GM12873 (cell line): ENCODE measurements around the gene PCP4.

Experiments used
- TF ChIP-seq, protein P1 (sequence below): IDR thresholded peaks from 2 replicates; pipeline ENCODE4 v1.5.1; 2012; ENCODE audit warnings: low read depth, mild to moderate bottlenecking, moderate library complexity, low read length, control low read depth; ENCODE audit not compliant: insufficient read depth; ENCODE audit errors: missing control alignments

The PCP4 gene

DNA sequence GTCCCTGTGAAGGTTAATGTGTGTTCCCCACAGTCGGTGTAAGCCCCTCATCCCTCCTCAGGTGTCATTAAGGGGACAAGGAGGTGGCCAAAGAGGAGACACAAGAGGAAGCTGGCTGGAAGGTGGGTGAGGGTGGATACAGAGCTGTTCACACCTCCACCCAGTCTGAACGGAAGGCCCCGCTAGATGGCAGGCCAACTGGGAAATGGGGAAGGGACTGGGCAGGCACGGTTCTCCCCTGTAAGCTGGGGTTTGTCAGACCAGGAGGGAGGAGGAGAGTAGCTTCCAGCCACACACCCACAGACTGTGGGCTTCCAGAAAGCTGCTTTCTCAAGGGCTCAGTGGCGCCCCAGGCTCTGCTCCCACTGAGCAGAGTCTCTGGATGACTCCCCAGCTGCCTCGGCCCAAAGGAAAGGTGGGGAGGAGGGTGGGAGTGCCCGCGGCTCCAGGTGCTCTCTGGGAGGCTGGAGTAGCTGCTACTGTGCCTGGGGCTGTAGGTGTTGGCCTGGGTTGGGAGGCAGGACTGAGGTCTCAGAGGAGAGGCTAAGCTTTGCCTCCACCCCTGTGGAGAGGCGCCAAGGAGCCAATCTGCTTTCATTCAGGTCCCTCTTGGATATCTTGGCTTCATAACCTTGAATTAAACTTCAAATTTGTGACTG lies 41.2 kb downstream of the PCP4 start:
- TF ChIP-seq, protein P1, sequence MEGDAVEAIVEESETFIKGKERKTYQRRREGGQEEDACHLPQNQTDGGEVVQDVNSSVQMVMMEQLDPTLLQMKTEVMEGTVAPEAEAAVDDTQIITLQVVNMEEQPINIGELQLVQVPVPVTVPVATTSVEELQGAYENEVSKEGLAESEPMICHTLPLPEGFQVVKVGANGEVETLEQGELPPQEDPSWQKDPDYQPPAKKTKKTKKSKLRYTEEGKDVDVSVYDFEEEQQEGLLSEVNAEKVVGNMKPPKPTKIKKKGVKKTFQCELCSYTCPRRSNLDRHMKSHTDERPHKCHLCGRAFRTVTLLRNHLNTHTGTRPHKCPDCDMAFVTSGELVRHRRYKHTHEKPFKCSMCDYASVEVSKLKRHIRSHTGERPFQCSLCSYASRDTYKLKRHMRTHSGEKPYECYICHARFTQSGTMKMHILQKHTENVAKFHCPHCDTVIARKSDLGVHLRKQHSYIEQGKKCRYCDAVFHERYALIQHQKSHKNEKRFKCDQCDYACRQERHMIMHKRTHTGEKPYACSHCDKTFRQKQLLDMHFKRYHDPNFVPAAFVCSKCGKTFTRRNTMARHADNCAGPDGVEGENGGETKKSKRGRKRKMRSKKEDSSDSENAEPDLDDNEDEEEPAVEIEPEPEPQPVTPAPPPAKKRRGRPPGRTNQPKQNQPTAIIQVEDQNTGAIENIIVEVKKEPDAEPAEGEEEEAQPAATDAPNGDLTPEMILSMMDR, result no peak

DNA sequence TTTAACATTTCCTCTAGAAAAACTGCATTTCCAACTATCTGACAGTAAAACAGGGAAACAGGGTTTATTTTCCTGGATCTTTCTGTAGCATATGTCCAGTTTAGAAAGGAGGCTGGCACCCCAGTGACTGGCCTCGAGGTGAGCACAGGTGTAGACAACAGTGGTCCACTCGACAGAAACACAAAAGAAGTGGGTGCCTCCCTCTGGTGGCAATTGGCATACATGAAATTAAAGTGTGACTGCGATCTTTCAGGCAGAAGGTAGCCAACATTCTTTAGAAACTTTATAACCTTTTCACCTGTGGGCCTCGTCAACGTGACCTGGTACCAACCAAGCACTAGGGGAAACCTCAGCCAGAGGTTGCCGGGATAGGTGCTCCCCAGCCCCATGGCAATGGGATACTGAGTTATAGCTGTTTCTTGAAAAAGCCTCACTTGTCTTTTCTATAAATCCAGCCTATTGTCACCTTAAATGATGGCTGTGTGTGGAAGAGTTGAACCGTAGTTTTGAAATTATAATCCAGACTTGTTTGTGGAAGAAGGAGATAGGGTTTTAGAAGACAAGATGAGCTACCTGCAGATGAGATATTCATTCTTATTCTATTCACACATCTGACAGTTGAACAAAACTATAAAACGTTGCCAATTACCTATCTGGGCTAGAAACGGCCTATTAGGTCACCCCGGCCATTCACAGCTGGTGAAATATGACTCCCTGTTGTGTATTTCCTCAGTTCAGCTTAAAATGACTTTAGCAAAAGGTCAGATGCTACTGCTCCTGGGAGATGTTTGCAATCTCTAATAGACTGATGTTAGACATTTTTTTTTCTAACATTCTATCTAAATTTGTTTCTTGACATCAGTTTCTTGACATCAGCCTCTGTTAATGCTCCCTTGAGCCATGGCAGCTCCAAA lies 44.3 kb downstream of the PCP4 start:
- TF ChIP-seq, protein P1, result no peak

DNA sequence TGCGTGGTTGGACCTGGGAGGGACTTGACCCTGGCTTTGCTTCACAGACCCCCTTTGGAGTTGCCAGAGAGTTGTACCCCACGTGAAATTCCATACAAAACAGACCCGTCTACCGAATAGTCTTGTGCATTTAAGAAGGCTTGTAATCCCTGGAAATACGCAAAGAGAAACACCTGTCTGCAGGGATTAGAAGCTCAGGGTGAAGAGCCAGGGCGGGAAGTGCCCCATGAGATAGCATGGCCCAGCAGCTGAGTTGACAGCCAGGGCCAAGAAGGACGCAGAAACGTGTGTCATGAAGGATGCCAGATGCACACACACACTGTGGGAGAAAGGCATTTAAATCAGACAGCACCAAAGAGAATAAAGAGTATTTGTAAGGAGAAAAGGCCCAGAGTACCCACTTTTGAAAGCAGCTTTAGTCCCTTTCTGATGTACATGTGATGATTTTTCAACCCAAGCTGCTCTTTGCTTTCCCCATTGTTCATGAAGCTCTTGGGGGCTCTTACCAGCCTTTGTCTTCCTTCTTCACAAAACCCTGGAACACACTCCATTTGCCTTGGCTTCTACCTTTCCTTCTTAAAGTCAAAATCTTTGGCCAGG lies 46.6 kb downstream of the PCP4 start:
- TF ChIP-seq, protein P1, result no peak

DNA sequence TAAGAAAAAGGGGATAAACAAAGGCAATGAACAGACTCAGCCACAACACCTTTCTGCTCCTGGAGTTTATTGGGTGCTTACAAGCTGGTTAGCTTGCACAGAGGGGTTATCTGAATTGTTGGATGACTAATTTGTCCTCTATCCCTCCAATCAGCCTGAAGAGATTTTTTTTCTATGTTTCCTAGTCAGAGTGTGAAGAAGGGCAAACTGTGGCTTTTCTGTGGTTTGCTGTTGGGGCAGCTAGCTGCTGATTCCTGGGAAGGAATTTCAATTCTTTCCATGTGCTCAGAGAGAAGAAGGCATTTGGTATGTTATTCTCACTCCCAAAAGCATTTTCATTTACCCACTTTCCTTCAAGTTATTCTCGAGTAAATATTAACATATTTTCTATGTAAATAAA lies 48.6 kb downstream of the PCP4 start:
- TF ChIP-seq, protein P1, result no peak

DNA sequence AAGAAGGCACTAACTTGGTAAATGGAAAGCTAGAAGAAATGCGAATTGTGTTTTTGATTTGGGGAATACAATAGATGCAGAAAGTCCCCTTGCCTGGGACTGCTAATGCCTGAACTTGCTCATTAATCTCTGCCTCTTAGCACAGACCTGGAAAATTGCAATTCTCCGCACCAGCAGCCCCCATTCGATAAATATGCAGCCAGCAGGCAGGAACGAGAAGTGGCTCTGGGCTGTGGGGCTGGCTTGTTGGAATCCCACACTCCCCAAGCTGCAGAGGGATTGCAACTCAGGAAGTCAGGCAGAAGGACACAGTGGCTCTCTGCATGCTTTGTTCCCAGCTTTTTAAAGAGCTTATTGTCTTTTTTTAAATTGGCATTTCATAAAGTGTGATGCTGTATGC lies 51.3 kb downstream of the PCP4 start:
- TF ChIP-seq, protein P1, result no peak

DNA sequence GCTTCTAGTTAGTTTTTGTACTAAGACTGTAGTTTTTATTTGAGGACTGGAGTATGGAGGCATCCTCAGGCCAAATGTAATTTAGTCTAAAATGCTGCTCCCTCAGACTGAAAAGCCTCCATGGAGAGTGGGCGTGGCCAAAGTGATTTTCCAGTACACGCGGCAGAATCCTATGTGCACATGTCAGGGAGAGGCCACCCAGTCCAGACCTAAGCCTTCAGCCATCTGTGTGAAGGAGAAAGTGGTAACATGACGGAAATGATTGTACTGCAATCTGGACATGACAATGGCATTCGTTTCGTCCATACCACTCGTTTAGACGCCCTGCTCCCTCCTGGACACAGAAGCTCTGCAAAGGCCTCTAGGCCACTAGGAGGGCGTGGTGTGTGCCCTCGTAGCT lies 56.2 kb downstream of the PCP4 start:
- TF ChIP-seq, protein P1, result no peak

DNA sequence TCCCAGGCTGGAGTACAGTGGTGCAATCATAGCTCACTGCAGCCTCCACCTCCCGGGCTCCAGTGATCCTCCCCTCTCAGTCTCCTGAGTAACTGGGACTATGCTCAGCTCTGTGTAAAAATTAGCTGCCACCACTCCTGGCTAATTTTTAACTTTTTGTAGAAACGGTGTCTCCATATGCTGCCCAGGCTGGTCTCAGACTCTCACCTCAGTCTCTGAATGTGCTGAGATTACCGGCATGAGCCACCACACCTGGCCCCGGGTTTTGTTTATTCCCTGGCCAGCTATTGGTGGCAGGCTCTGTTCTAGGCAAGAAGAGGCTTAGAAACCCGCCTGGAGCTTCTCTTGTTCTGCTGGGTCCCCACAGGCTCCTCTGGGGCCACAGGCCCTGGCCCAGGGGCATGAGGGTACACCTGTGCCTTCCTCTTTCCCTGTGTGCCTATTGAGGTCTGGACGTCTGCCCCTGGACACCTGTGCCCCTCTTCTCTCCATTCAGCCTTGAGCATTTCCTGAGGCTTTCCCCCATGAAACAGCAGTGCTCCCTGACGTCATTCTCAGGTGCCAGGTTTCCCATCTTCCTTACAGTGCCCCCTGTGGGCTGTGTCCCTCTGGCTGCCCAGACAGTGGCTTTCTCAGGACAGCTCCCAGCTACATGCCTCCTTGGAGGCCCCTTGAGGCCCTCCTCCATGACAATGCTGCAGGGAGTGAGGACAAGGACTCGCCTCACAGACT lies 57.5 kb downstream of the PCP4 start:
- TF ChIP-seq, protein P1, result no peak
